MCF 10A (cell line): ENCODE data around the gene NKD1. TPM values are rescaled to one million over a fixed set of nuclear protein-coding genes. Genes with fewer than 3 reads are reported as not detected.

Experiments
- BruUV-seq: library from RNA; stranded (reverse); fragments of 400-500 nt; replicated peaks from 2 replicates; lab custom pipeline; 2021; lab: Mats Ljungman, UMichigan
- CTCF ChIA-PET: fragments of 300-600 bp; sonication (Branson Sonifier 250); formaldehyde crosslinking; extraction: SDS; loops from one replicate; lab custom pipeline; 2021; ENCODE audit warnings: antibody characterized with exemption, inconsistent platforms; lab: Yijun Ruan, JAX
- POLR2A ChIA-PET: fragments of 300-600, 350-650 bp; sonication (Branson Sonifier 250); formaldehyde crosslinking; extraction: SDS; loops from one replicate; lab custom pipeline; 2020; ENCODE audit warnings: antibody characterized with exemption, inconsistent platforms; lab: Yijun Ruan, JAX
- DNase-seq: peaks from one replicate; pipeline ENCODE4 v3.0.0-alpha.2; 2018; ENCODE audit not compliant: unreplicated experiment
- H3K27ac Mint-ChIP-seq: one replicate; pipeline ENCODE4 v1.8.0; 2022; ENCODE audit warnings: mild to moderate bottlenecking, low read depth, mixed read lengths; ENCODE audit not compliant: unreplicated experiment
- H3K27me3 Mint-ChIP-seq: one replicate; pipeline ENCODE4 v1.8.0; 2022; ENCODE audit warnings: mixed read lengths; ENCODE audit not compliant: insufficient read depth, unreplicated experiment
- H3K36me3 Mint-ChIP-seq: one replicate; pipeline ENCODE4 v1.8.0; 2022; ENCODE audit warnings: mild to moderate bottlenecking, moderate library complexity, mixed read lengths; ENCODE audit not compliant: insufficient read depth, unreplicated experiment
- H3K4me1 Mint-ChIP-seq: one replicate; pipeline ENCODE4 v1.8.0; 2022; ENCODE audit warnings: mixed read lengths; ENCODE audit not compliant: insufficient read depth, unreplicated experiment
- H3K4me3 Mint-ChIP-seq: one replicate; pipeline ENCODE4 v1.8.0; 2022; ENCODE audit warnings: mild to moderate bottlenecking, moderate library complexity, mixed read lengths; ENCODE audit not compliant: unreplicated experiment
- H3K9me3 Mint-ChIP-seq: one replicate; pipeline ENCODE4 v1.8.0; 2022; ENCODE audit warnings: mixed read lengths; ENCODE audit not compliant: unreplicated experiment
- CTCF ChIP-seq: fragments of 200-600 bp; IDR thresholded peaks from one replicate; pipeline ENCODE4 v1.8.0; 2022; ENCODE audit warnings: antibody characterized with exemption, mild to moderate bottlenecking; ENCODE audit not compliant: unreplicated experiment
- intact Hi-C: fragments of 100-400 bp; cut with micrococcal nuclease; formaldehyde crosslinking; loops from 2 replicates; pipeline ENCODE4 v1.14.1; 2022
- total RNA-seq: library from RNA; stranded (reverse); gene quantifications from 2 replicates; pipeline ENCODE4 v1.2.3, GENCODE V29; 2022

Gene NKD1
- total RNA-seq, 1 experiment from 2014 or later, result 0.07 TPM

GRCh38 chr16:50620646-50621451 is 72.7 kb downstream of the NKD1 start:
- Mint-ChIP-seq H3K4me1 (no peaks in the 10 kb centered on the region), H3K27me3 (no peaks in the 10 kb centered on the region), H3K9me3 (no peaks in the 10 kb centered on the region), H3K36me3 (no peaks in the 10 kb centered on the region), H3K4me3 (no peak overlapping the region), H3K27ac (no peak overlapping the region)
- no TSS peak for BruUV-seq
- CTCF ChIA-PET, result interaction anchor here (1.1 kb wide), 1 partner anchor 44 kb away, joined by 3 read pairs; no protein-coding TSS in a partner anchor
- intact Hi-C loops, result no loop called here
- no peak for TF ChIP-seq CTCF
- DNase-seq, result no peak
- POLR2A ChIA-PET, result no interaction called here

- Mint-ChIP-seq H3K4me1 (no peaks in the 10 kb centered on the region), H3K4me3 (no peak overlapping the region), H3K27me3 (no peaks in the 10 kb centered on the region), H3K9me3 (no peaks in the 10 kb centered on the region), H3K36me3 (no peaks in the 10 kb centered on the region), H3K27ac (no peak overlapping the region)
- no peak for DNase-seq
- no TSS peak for BruUV-seq
- intact Hi-C loops, result no loop called here
- TF ChIP-seq CTCF, result no peak
- CTCF ChIA-PET, result no interaction called here
- POLR2A ChIA-PET, result no interaction called here
Observed at GRCh38 chr16:50621452-50621792, 73.2 kb downstream of the NKD1 start.

- H3K27ac Mint-ChIP-seq, result no peak overlapping the region
- TF ChIP-seq CTCF, result no peak
- H3K4me3 Mint-ChIP-seq, result no peak overlapping the region
- no peak for DNase-seq
- intact Hi-C loops, result no loop called here
- H3K4me1 Mint-ChIP-seq, result no peaks in the 10 kb centered on the region
- no peaks in the 10 kb centered on the region for H3K27me3 Mint-ChIP-seq
- ChIA-PET POLR2A (no interaction called here), CTCF (no interaction called here)
- no peaks in the 10 kb centered on the region for H3K9me3 Mint-ChIP-seq
- BruUV-seq, result no TSS peak
- H3K36me3 Mint-ChIP-seq, result no peaks in the 10 kb centered on the region
Observed at GRCh38 chr16:50622029-50622428, 73.8 kb downstream of the NKD1 start.

GRCh38 chr16:50622643-50623369 is 74.6 kb downstream of the NKD1 start:
- TF ChIP-seq CTCF, result no peak
- ChIA-PET POLR2A (no interaction called here), CTCF (no interaction called here)
- H3K4me3 Mint-ChIP-seq, result no peak overlapping the region
- H3K9me3 Mint-ChIP-seq, result no peaks in the 10 kb centered on the region
- H3K27me3 Mint-ChIP-seq, result no peaks in the 10 kb centered on the region
- no peak for DNase-seq
- no peaks in the 10 kb centered on the region for H3K4me1 Mint-ChIP-seq
- H3K27ac Mint-ChIP-seq, result no peak overlapping the region
- no peaks in the 10 kb centered on the region for H3K36me3 Mint-ChIP-seq
- BruUV-seq, result no TSS peak
- intact Hi-C loops, result no loop called here
